DOHH2 (cell line): ENCODE data around the gene KCNJ15.

Source experiments
- H3F3A ChIP-seq: fragments of 200-600 bp; sonication (generic), shearing (Covaris generic); 2 replicates; pipeline ENCODE4 v1.6.0; 2016; ENCODE audit warnings: antibody characterized with exemption, mild to moderate bottlenecking; ENCODE audit not compliant: control insufficient read depth, insufficient read depth
- H3K27ac ChIP-seq: fragments of 200-600 bp; sonication (generic); 2 replicates; pipeline ENCODE4 v1.5.1; 2014; ENCODE audit warnings: low read depth, mild to moderate bottlenecking, low read length, moderate library complexity
- H3K27me3 ChIP-seq: fragments of 200-600 bp; sonication (generic); 2 replicates; pipeline ENCODE4 v1.6.1; 2014; ENCODE audit warnings: mild to moderate bottlenecking, low read length, mixed read lengths; ENCODE audit not compliant: control insufficient read depth
- H3K36me3 ChIP-seq: fragments of 200-600 bp; sonication (generic); 2 replicates; pipeline ENCODE4 v1.6.1; 2014; ENCODE audit warnings: mild to moderate bottlenecking, low read length, moderate library complexity, mixed read lengths; ENCODE audit not compliant: control insufficient read depth
- H3K4me1 ChIP-seq: fragments of 200-600 bp; sonication (generic); 2 replicates; pipeline ENCODE4 v1.6.1; 2014; ENCODE audit warnings: mild to moderate bottlenecking, low read length, mixed read lengths; ENCODE audit not compliant: control insufficient read depth
- H3K4me2 ChIP-seq: fragments of 200-600 bp; sonication (generic); 2 replicates; pipeline ENCODE4 v1.6.0; 2014; ENCODE audit warnings: mild to moderate bottlenecking, low read length, moderate library complexity
- H3K4me3 ChIP-seq: fragments of 200-600 bp; sonication (generic); 2 replicates; pipeline ENCODE4 v1.5.1; 2014; ENCODE audit warnings: mild to moderate bottlenecking, low read length, mixed read lengths
- H3K79me2 ChIP-seq: fragments of 200-600 bp; sonication (generic); 2 replicates; pipeline ENCODE4 v1.6.1; 2014; ENCODE audit warnings: mild to moderate bottlenecking, low read length, mixed read lengths; ENCODE audit not compliant: control insufficient read depth
- H3K9me2 ChIP-seq: fragments of 200-600 bp; sonication (generic); replicated peaks from 2 replicates; pipeline ENCODE4 v1.6.1; 2014; ENCODE audit warnings: mild to moderate bottlenecking, low read length, mixed read lengths; ENCODE audit not compliant: control insufficient read depth
- H3K9me3 ChIP-seq: fragments of 200-600 bp; sonication (generic); 2 replicates; pipeline ENCODE4 v1.6.1; 2014; ENCODE audit warnings: antibody characterized with exemption, low read length, mixed read lengths; ENCODE audit not compliant: control insufficient read depth, insufficient read depth
- H4K20me1 ChIP-seq: fragments of 200-600 bp; sonication (generic); 2 replicates; pipeline ENCODE4 v1.6.0; 2014; ENCODE audit warnings: low read depth, mild to moderate bottlenecking, antibody characterized with exemption, low read length, moderate library complexity; ENCODE audit not compliant: control insufficient read depth, insufficient read depth
- EZH2phosphoT487 ChIP-seq: fragments of 200-600 bp; sonication (generic); IDR thresholded peaks from 2 replicates; pipeline ENCODE4 v1.6.1; 2017; ENCODE audit warnings: borderline replicate concordance, mild to moderate bottlenecking, antibody characterized with exemption, low read length, moderate library complexity, mixed read lengths
- TF ChIP-seq, protein P1 (sequence below): fragments of 200-600 bp; sonication (generic); IDR thresholded peaks from one replicate; pipeline ENCODE4 v1.5.1; 2014; ENCODE audit warnings: antibody characterized with exemption, mild to moderate bottlenecking, low read depth, low read length; ENCODE audit not compliant: poor library complexity, severe bottlenecking

Gene KCNJ15

GRCh38 chr21:38350684-38351083, 93.9 kb downstream of the KCNJ15 start:
- H3K79me2 ChIP-seq, result no peaks in the 10 kb centered on the region
- no peak overlapping the region for H3K27ac ChIP-seq
- no peaks in the 10 kb centered on the region for H3F3A ChIP-seq

DNA sequence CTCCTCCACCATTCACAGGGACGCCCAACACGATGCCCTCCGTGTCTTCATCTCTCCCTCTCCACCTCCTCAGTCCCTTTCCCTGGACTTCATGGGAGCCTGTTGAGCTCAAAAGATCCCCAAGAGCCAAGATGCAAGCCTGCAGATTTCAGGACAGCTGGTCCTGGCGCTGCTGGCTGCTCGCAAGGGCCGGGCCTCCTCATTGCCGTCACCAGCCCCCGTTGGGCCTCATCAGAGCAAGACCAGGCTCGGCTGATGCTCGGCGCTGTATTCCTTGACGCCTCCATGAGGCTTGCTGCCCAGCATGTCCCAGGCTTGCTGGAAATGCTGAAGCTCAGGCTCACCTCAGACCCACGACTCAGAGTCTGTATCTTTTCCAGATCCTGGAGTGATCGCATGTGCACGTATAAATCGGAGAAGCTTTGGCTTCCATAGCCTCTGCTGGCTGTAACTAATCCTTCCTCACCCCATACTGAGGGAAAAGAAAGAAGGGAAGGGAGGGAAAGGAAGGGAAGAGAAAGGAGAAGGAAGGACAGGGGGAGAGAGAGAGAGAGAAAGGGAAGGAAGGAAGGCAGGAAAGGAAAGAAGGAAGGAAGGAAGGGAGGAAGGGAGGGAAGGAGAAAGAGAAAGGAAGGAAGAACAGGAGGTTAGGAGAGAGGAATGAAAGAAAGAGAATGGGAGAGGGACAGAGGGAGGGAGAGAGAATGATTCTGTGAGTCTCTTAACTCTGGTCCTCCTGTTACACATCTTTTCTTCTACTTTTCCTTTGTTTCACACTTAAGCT, 94.6 kb downstream of the KCNJ15 start:
- no peak overlapping the region for H3K4me2 ChIP-seq
- no peaks in the 10 kb centered on the region for H3K9me3 ChIP-seq
- no peak overlapping the region for H3K4me3 ChIP-seq
- H3K27ac ChIP-seq, result no peak overlapping the region
- no peaks in the 10 kb centered on the region for H3F3A ChIP-seq
- no peaks in the 10 kb centered on the region for H3K27me3 ChIP-seq
- no peaks in the 10 kb centered on the region for H3K79me2 ChIP-seq
- H4K20me1 ChIP-seq, result no peaks in the 10 kb centered on the region
- H3K4me1 ChIP-seq, result no peaks in the 10 kb centered on the region
- H3K36me3 ChIP-seq, result no peaks in the 10 kb centered on the region
- H3K9me2 ChIP-seq, result no peaks in the 10 kb centered on the region
- TF ChIP-seq, protein P1, sequence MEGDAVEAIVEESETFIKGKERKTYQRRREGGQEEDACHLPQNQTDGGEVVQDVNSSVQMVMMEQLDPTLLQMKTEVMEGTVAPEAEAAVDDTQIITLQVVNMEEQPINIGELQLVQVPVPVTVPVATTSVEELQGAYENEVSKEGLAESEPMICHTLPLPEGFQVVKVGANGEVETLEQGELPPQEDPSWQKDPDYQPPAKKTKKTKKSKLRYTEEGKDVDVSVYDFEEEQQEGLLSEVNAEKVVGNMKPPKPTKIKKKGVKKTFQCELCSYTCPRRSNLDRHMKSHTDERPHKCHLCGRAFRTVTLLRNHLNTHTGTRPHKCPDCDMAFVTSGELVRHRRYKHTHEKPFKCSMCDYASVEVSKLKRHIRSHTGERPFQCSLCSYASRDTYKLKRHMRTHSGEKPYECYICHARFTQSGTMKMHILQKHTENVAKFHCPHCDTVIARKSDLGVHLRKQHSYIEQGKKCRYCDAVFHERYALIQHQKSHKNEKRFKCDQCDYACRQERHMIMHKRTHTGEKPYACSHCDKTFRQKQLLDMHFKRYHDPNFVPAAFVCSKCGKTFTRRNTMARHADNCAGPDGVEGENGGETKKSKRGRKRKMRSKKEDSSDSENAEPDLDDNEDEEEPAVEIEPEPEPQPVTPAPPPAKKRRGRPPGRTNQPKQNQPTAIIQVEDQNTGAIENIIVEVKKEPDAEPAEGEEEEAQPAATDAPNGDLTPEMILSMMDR, result no peak
- TF ChIP-seq EZH2phosphoT487, result no peak

More at GRCh38 chr21:38350684-38351083, 93.9 kb downstream of the KCNJ15 start:
- Histone ChIP-seq H4K20me1 (no peaks in the 10 kb centered on the region), H3K27me3 (no peaks in the 10 kb centered on the region), H3K4me3 (no peak overlapping the region), H3K9me3 (no peaks in the 10 kb centered on the region), H3K4me1 (no peaks in the 10 kb centered on the region), H3K36me3 (no peaks in the 10 kb centered on the region), H3K9me2 (no peaks in the 10 kb centered on the region), H3K4me2 (no peak overlapping the region)
- no peak for TF ChIP-seq EZH2phosphoT487
- TF ChIP-seq, protein P1, result no peak

GRCh38 chr21:38351961-38352521, 95.2 kb downstream of the KCNJ15 start:
- no peak for TF ChIP-seq EZH2phosphoT487
- TF ChIP-seq, protein P1, result no peak
- Histone ChIP-seq H3K4me2 (no peak overlapping the region), H3K4me3 (no peak overlapping the region), H3K79me2 (no peaks in the 10 kb centered on the region), H3K27ac (no peak overlapping the region), H3K27me3 (no peaks in the 10 kb centered on the region), H3K36me3 (no peaks in the 10 kb centered on the region), H3K9me2 (no peaks in the 10 kb centered on the region), H4K20me1 (no peaks in the 10 kb centered on the region), H3F3A (no peaks in the 10 kb centered on the region), H3K4me1 (no peaks in the 10 kb centered on the region), H3K9me3 (no peaks in the 10 kb centered on the region)
